SK-N-SH (cell line): ENCODE results near the gene KDM4C. TPM values are rescaled to one million over a fixed set of nuclear protein-coding genes. Genes with fewer than 3 reads are reported as not detected.
A peak's percentile ranks its signal among the peaks of the same experiment; 100 is the strongest.

Experiments
- CTCF ChIA-PET: fragments of 300-600, 350-600 bp; formaldehyde crosslinking; extraction: SDS; loops from one replicate; lab custom pipeline; 2021; lab: Yijun Ruan, JAX
- POLR2A ChIA-PET: fragments of 350-600 bp; sonication (Branson Sonifier 250); formaldehyde crosslinking; extraction: SDS; loops from one replicate; lab custom pipeline; 2020; ENCODE audit warnings: antibody characterized with exemption, inconsistent platforms; lab: Yijun Ruan, JAX
- DNase-seq: peaks from one replicate; pipeline ENCODE4 v3.0.0; 2012
- H2AFZ ChIP-seq: fragments of 200-600 bp; sonication (generic); 2 replicates; pipeline ENCODE4 v1.8.1; 2016; ENCODE audit warnings: antibody characterized with exemption, mild to moderate bottlenecking, low read depth
- H3F3A ChIP-seq: fragments of 200-600 bp; sonication (generic); replicated peaks from 2 replicates; pipeline ENCODE3; 2016; ENCODE audit warnings: antibody characterized with exemption, mild to moderate bottlenecking; ENCODE audit not compliant: insufficient read depth
- H3K27ac ChIP-seq, 2 experiments: fragments of 200-500 bp in 1 of 2; fragments of 200-600 bp in 1 of 2; sonication (Bioruptor generic) in 1 of 2; sonication (generic), shearing (Covaris generic) in 1 of 2; 2 replicates each; pipeline versions ENCODE4 v1.5.1 to v1.6.1; 2014 to 2016; ENCODE audit warnings: low read depth in 2 of 2, inconsistent platforms in 1 of 2, low read length in 1 of 2, mild to moderate bottlenecking in 1 of 2, mixed read lengths in 1 of 2
- H3K27me3 ChIP-seq: fragments of 200-600 bp; sonication (generic), shearing (Covaris generic); 2 replicates; pipeline ENCODE4 v1.6.1; 2016; ENCODE audit warnings: mixed run types; ENCODE audit not compliant: insufficient read depth
- H3K36me3 ChIP-seq, 2 experiments: fragments of 200-500 bp in 1 of 2; fragments of 200-600 bp in 1 of 2; sonication (Bioruptor generic) in 1 of 2; sonication (generic) in 1 of 2; replicated peaks in 1 of 2; 2 replicates each; pipeline versions ENCODE3 to v1.5.1; 2014 to 2016; ENCODE audit warnings: low read length in 1 of 2, mild to moderate bottlenecking in 1 of 2; ENCODE audit not compliant: insufficient read depth in 2 of 2, control insufficient read depth in 1 of 2
- H3K4me1 ChIP-seq, 2 experiments: fragments of 200-500 bp in 1 of 2; fragments of 200-600 bp in 1 of 2; sonication (Bioruptor generic) in 1 of 2; sonication (generic), shearing (Covaris generic) in 1 of 2; 2 replicates each; pipeline versions ENCODE4 v1.5.1 to v1.6.1; 2014 to 2016; ENCODE audit warnings: low read depth in 1 of 2, low read length in 1 of 2, mixed run types in 1 of 2; ENCODE audit not compliant: insufficient read depth in 2 of 2, control insufficient read depth in 1 of 2
- H3K4me2 ChIP-seq: fragments of 200-600 bp; sonication (generic), shearing (Covaris generic); 2 replicates; pipeline ENCODE4 v1.6.1; 2017; ENCODE audit warnings: mixed run types
- H3K4me3 ChIP-seq, 2 experiments: fragments of 200-500 bp in 1 of 2; fragments of 200-600 bp in 1 of 2; sonication (Bioruptor generic) in 1 of 2; sonication (generic), shearing (Covaris generic) in 1 of 2; 2 replicates each; pipeline versions ENCODE4 v1.5.1 to v1.8.1; 2014 to 2016; ENCODE audit warnings: low read depth in 2 of 2, inconsistent platforms in 1 of 2, low read length in 1 of 2, mild to moderate bottlenecking in 1 of 2, mixed read lengths in 1 of 2, moderate library complexity in 1 of 2
- H3K79me2 ChIP-seq: fragments of 200-600 bp; sonication (generic); 2 replicates; pipeline ENCODE4 v1.8.1; 2017; ENCODE audit warnings: mild to moderate bottlenecking; ENCODE audit not compliant: insufficient read depth
- H3K9ac ChIP-seq: fragments of 200-600 bp; sonication (generic); 2 replicates; pipeline ENCODE4 v1.6.1; 2017; ENCODE audit warnings: mixed run types
- H3K9me2 ChIP-seq: fragments of 200-600 bp; sonication (generic); 2 replicates; pipeline ENCODE4 v1.6.1; 2017; ENCODE audit warnings: mixed run types
- H3K9me3 ChIP-seq: fragments of 200-600 bp; sonication (generic); 2 replicates; pipeline ENCODE4 v1.6.1; 2017; ENCODE audit warnings: mixed run types, mild to moderate bottlenecking, moderate library complexity
- H4K20me1 ChIP-seq: fragments of 200-600 bp; sonication (generic); 2 replicates; pipeline ENCODE4 v1.6.1; 2017; ENCODE audit warnings: mild to moderate bottlenecking, mixed run types; ENCODE audit not compliant: insufficient read depth
- FOXJ3 ChIP-seq: sonication (generic); formaldehyde crosslinking; IDR thresholded peaks from 2 replicates; pipeline ENCODE4 v1.5.1; 2020; ENCODE audit warnings: mild to moderate bottlenecking, missing genetic modification reagents
- FOXM1 ChIP-seq: IDR thresholded peaks from 2 replicates; pipeline ENCODE4 v1.4.0; 2012; ENCODE audit warnings: low read depth, mild to moderate bottlenecking
- GABPA ChIP-seq: IDR thresholded peaks from 2 replicates; pipeline ENCODE4 v1.4.0; 2012; ENCODE audit warnings: low read depth, mild to moderate bottlenecking
- GATA2 ChIP-seq: sonication (generic); formaldehyde crosslinking; IDR thresholded peaks from 2 replicates; pipeline ENCODE4 v1.5.0; 2020; ENCODE audit warnings: mild to moderate bottlenecking, missing genetic modification reagents
- JUND ChIP-seq: IDR thresholded peaks from 2 replicates; pipeline ENCODE4 v1.4.0; 2012
- MAX ChIP-seq: IDR thresholded peaks from 2 replicates; pipeline ENCODE4 v1.4.0; 2012; ENCODE audit warnings: low read depth
- MEF2A ChIP-seq: IDR thresholded peaks from 2 replicates; pipeline ENCODE4 v1.4.0; 2012; ENCODE audit warnings: low read depth, borderline replicate concordance
- NFIC ChIP-seq: IDR thresholded peaks from 2 replicates; pipeline ENCODE4 v1.4.0; 2012; ENCODE audit warnings: borderline replicate concordance
- RFX5 ChIP-seq: IDR thresholded peaks from 2 replicates; pipeline ENCODE4 v1.6.1; 2012; ENCODE audit warnings: mild to moderate bottlenecking, improper control_type of control experiment, low read length
- ZBTB33 ChIP-seq: IDR thresholded peaks from 2 replicates; pipeline ENCODE4 v1.4.0; 2012; ENCODE audit warnings: low read depth, borderline replicate concordance
- WGBS: methylation state at CpG from one replicate; pipeline ENCODE4 v1.1.6; 2017; ENCODE audit warnings: low lambda C conversion rate; 5-methylcytosine and 5-hydroxymethylcytosine counted together
- polyA plus RNA-seq, 3 experiments: library from polyadenylated mRNA; depleted of rRNA; stranded (reverse); fragments of >200 nt; gene quantifications; 2 replicates each; pipeline ENCODE4 v1.2.3, GENCODE V29; 2012

KDM4C gene
- polyA plus RNA-seq, 1 of the 3 experiments (the other 2 are of a cell fraction) = 9.4 TPM

- no peaks in the 10 kb centered on the region for H3K9me2 ChIP-seq
- no peaks in the 10 kb centered on the region for H3K79me2 ChIP-seq
- H3K4me1 ChIP-seq = peaks cover 0 to 24% of the 10 kb centered on the region in 2 experiments; a peak in 2 of 4 replicates
- no peaks in the 10 kb centered on the region for H3K9me3 ChIP-seq
- CTCF ChIA-PET = interaction anchor here (0.8 kb wide), 1 partner anchor 80 kb away, joined by 3 read pairs; no protein-coding TSS in a partner anchor
- DNase-seq = peak; percentile 25
- TF ChIP-seq ZBTB33 (no peak), JUND (no peak), NFIC (no peak), MAX (no peak), FOXM1 (no peak)
- H4K20me1 ChIP-seq = no peaks in the 10 kb centered on the region
- no peak overlapping the region for H3K9ac ChIP-seq
- H3K27me3 ChIP-seq = no peaks in the 10 kb centered on the region
- H3K4me3 ChIP-seq = no peak overlapping the region
- no peaks in the 10 kb centered on the region for H3K36me3 ChIP-seq
- POLR2A ChIA-PET = no interaction called here
- H2AFZ ChIP-seq = no peak overlapping the region
- 60% methylated on average over 5 of the region's 5 CpGs for WGBS
- H3K4me2 ChIP-seq = no peak overlapping the region
- no peak overlapping the region for H3K27ac ChIP-seq
- no peaks in the 10 kb centered on the region for H3F3A ChIP-seq
These were observed 388.8 kb downstream of the KDM4C start for GRCh38 chr9:7146582-7146981.

- Histone ChIP-seq H3K4me2 (no peak overlapping the region), H3F3A (no peaks in the 10 kb centered on the region)
- peak; percentile 57; the same call in 1 of the 2 replicates for TF ChIP-seq FOXJ3 (CRISPR knock-in tag)
- TF ChIP-seq GABPA = no peak
- TF ChIP-seq RFX5 = no peak
- no peak for TF ChIP-seq JUND
- TF ChIP-seq MEF2A = no peak
- no peak for TF ChIP-seq FOXM1
- TF ChIP-seq GATA2 = peak; percentile 59
- TF ChIP-seq, all 33 proteins: peak for 2
- H3K79me2 ChIP-seq = no peaks in the 10 kb centered on the region
- H3K27ac ChIP-seq = peak overlapping the region in 1 of 2 experiments; percentile 25; a peak in 2 of 4 replicates
- no peaks in the 10 kb centered on the region for H3K9me2 ChIP-seq
- WGBS = 74% methylated on average over 9 of the region's 14 CpGs
- no peak overlapping the region for H3K9ac ChIP-seq
- DNase-seq = no peak
- H3K9me3 ChIP-seq = no peaks in the 10 kb centered on the region
- H4K20me1 ChIP-seq = no peaks in the 10 kb centered on the region
- H3K4me3 ChIP-seq = no peak overlapping the region
- POLR2A ChIA-PET = no interaction called here
- no peaks in the 10 kb centered on the region for H3K27me3 ChIP-seq
- CTCF ChIA-PET = interaction anchor here (0.7 to 1.6 kb wide), 5 partner anchors 14 to 94 kb away, joined by 3 to 7 read pairs (median 3); no protein-coding TSS in a partner anchor
- peaks cover 0 to 24% of the 10 kb centered on the region in 2 experiments; a peak in 2 of 4 replicates for H3K4me1 ChIP-seq
- H2AFZ ChIP-seq = no peak overlapping the region
- H3K36me3 ChIP-seq = no peaks in the 10 kb centered on the region
These were observed 389.6 kb downstream of the KDM4C start for GRCh38 chr9:7147121-7148090.
